Measurements from ENCODE around the gene SV2C.

DNA sequence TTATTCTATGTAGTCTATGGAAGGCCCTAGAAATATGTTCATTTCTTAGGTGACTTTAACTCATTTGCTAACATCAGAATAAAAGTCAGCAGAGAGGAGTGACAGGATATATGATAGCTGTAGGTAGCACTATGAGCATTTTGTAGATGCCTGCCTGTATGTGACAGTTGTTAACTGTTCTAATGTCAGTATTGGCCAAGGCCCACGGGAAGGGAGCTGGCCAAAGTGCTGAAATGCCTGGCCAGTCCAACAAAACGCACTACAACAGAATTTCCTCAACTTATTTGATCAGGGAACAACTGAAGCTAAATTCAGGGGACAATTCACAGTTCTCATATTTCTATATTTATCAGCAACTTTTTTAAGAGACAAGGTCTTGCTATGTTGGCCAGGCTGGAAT lies 20.8 kb downstream of the SV2C start:
- TF ChIP-seq, protein P1, sequence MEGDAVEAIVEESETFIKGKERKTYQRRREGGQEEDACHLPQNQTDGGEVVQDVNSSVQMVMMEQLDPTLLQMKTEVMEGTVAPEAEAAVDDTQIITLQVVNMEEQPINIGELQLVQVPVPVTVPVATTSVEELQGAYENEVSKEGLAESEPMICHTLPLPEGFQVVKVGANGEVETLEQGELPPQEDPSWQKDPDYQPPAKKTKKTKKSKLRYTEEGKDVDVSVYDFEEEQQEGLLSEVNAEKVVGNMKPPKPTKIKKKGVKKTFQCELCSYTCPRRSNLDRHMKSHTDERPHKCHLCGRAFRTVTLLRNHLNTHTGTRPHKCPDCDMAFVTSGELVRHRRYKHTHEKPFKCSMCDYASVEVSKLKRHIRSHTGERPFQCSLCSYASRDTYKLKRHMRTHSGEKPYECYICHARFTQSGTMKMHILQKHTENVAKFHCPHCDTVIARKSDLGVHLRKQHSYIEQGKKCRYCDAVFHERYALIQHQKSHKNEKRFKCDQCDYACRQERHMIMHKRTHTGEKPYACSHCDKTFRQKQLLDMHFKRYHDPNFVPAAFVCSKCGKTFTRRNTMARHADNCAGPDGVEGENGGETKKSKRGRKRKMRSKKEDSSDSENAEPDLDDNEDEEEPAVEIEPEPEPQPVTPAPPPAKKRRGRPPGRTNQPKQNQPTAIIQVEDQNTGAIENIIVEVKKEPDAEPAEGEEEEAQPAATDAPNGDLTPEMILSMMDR (IDR thresholded peaks at IDR 0.05; ENCODE audit: insufficient read depth, low read length, poor library complexity, severe bottlenecking), result no peak
- no peak for TF ChIP-seq EZH2phosphoT487 (conservative IDR thresholded peaks at IDR 0.05; ENCODE audit: low read length)

Data from SU-DHL-6 (cell line).